Progenitor cell of endocrine pancreas (in vitro differentiated cells): Measurements from ENCODE around the gene TEX55. TPM values are rescaled to one million over a fixed set of nuclear protein-coding genes. Genes with fewer than 3 reads are reported as not detected.

Experiments
- DNase-seq: peaks from one replicate; pipeline ENCODE4 v3.0.0; 2021; ENCODE audit warnings: low spot score; ENCODE audit not compliant: unreplicated experiment
- H3K27ac Mint-ChIP-seq: 2 replicates; pipeline ENCODE4 v1.8.0; 2021; ENCODE audit warnings: mild to moderate bottlenecking, moderate library complexity, mixed read lengths
- H3K27me3 Mint-ChIP-seq: 2 replicates; pipeline ENCODE4 v1.8.0; 2021; ENCODE audit warnings: mixed read lengths
- H3K36me3 Mint-ChIP-seq: 2 replicates; pipeline ENCODE4 v1.8.0; 2022; ENCODE audit warnings: mixed read lengths; ENCODE audit not compliant: insufficient read depth
- H3K4me1 Mint-ChIP-seq: 2 replicates; pipeline ENCODE4 v1.8.0; 2021; ENCODE audit warnings: low read depth, mixed read lengths
- H3K4me3 Mint-ChIP-seq: 2 replicates; pipeline ENCODE4 v1.8.0; 2021; ENCODE audit warnings: low read depth, mild to moderate bottlenecking, moderate library complexity, mixed read lengths
- H3K9me3 Mint-ChIP-seq: 2 replicates; pipeline ENCODE4 v1.8.0; 2021; ENCODE audit warnings: low read depth, mixed read lengths
- CTCF ChIP-seq: fragments of 200-600 bp; sonication (generic); IDR thresholded peaks from one replicate; pipeline ENCODE4 v1.5.0; 2021; ENCODE audit warnings: antibody characterized with exemption, mild to moderate bottlenecking; ENCODE audit not compliant: unreplicated experiment
- total RNA-seq: library from RNA; stranded (reverse); gene quantifications from 2 replicates; pipeline ENCODE4 v1.2.1, GENCODE V29; 2021

TEX55 gene
- total RNA-seq, 1 donor from 2014 or later = not detected

GRCh38 chr3:119176778-119177177 is 30.8 kb downstream of the TEX55 start:
- H3K27me3 Mint-ChIP-seq = no peaks in the 10 kb centered on the region
- H3K36me3 Mint-ChIP-seq = peaks cover 6% of the 10 kb centered on the region
- peak overlapping the region; percentile 68 for H3K27ac Mint-ChIP-seq
- TF ChIP-seq CTCF = no peak
- H3K4me1 Mint-ChIP-seq = peaks cover 33% of the 10 kb centered on the region
- H3K9me3 Mint-ChIP-seq = peaks cover 7% of the 10 kb centered on the region
- no peak for DNase-seq
- no peak overlapping the region for H3K4me3 Mint-ChIP-seq

- DNase-seq = no peak
- Mint-ChIP-seq H3K4me1 (peaks cover 33% of the 10 kb centered on the region), H3K4me3 (no peak overlapping the region), H3K36me3 (peaks cover 6% of the 10 kb centered on the region), H3K9me3 (peaks cover 7% of the 10 kb centered on the region), H3K27me3 (no peaks in the 10 kb centered on the region), H3K27ac (no peak overlapping the region)
- TF ChIP-seq CTCF = no peak
Measured at GRCh38 chr3:119177321-119177720, 31.4 kb downstream of the TEX55 start.

- H3K36me3 Mint-ChIP-seq = peaks cover 5% of the 10 kb centered on the region
- DNase-seq = no peak
- peaks cover 7% of the 10 kb centered on the region for H3K9me3 Mint-ChIP-seq
- H3K27me3 Mint-ChIP-seq = no peaks in the 10 kb centered on the region
- no peak overlapping the region for H3K27ac Mint-ChIP-seq
- TF ChIP-seq CTCF = no peak
- no peak overlapping the region for H3K4me3 Mint-ChIP-seq
- H3K4me1 Mint-ChIP-seq = peaks cover 17% of the 10 kb centered on the region
Measured at GRCh38 chr3:119181765-119182164, 35.8 kb downstream of the TEX55 start.

GRCh38 chr3:119184111-119184510 is 38.1 kb downstream of the TEX55 start:
- Mint-ChIP-seq H3K27ac (no peak overlapping the region), H3K4me1 (peaks cover 15% of the 10 kb centered on the region), H3K4me3 (no peak overlapping the region), H3K9me3 (no peaks in the 10 kb centered on the region), H3K27me3 (no peaks in the 10 kb centered on the region), H3K36me3 (peaks cover under 1% of the 10 kb centered on the region)
- DNase-seq = no peak
- no peak for TF ChIP-seq CTCF

- DNase-seq = no peak
- peaks cover 15% of the 10 kb centered on the region for H3K4me1 Mint-ChIP-seq
- no peak overlapping the region for H3K4me3 Mint-ChIP-seq
- H3K9me3 Mint-ChIP-seq = no peaks in the 10 kb centered on the region
- H3K27me3 Mint-ChIP-seq = no peaks in the 10 kb centered on the region
- TF ChIP-seq CTCF = no peak
- H3K27ac Mint-ChIP-seq = peak overlapping the region; percentile 36
- H3K36me3 Mint-ChIP-seq = no peaks in the 10 kb centered on the region
Measured at GRCh38 chr3:119184796-119185570, 39.0 kb downstream of the TEX55 start.
